Calu3 (cell line): Measurements from ENCODE around the gene FGG. TPM values are rescaled to one million over a fixed set of nuclear protein-coding genes. Genes with fewer than 3 reads are reported as not detected.

Experiments
- BruUV-seq: library from RNA; stranded (reverse); fragments of 400-500 nt; replicated peaks from 2 replicates; lab custom pipeline; 2021; lab: Mats Ljungman, UMichigan
- CTCF ChIA-PET: fragments of 300-600 bp; sonication (Branson Sonifier 250); formaldehyde crosslinking; loops from one replicate; lab custom pipeline; 2022; ENCODE audit warnings: antibody characterized with exemption; lab: Charles Lee
- DNase-seq: peaks from one replicate; pipeline ENCODE4 v3.0.0; 2022
- H3K27ac Mint-ChIP-seq: one replicate; pipeline ENCODE4 v1.8.0; 2022; ENCODE audit warnings: mixed read lengths; ENCODE audit not compliant: unreplicated experiment
- H3K27me3 Mint-ChIP-seq: one replicate; pipeline ENCODE4 v1.8.0; 2022; ENCODE audit warnings: mixed read lengths; ENCODE audit not compliant: unreplicated experiment
- H3K36me3 Mint-ChIP-seq: one replicate; pipeline ENCODE4 v1.8.0; 2022; ENCODE audit warnings: mild to moderate bottlenecking, moderate library complexity, mixed read lengths; ENCODE audit not compliant: insufficient read depth, unreplicated experiment
- H3K4me1 Mint-ChIP-seq: one replicate; pipeline ENCODE4 v1.8.0; 2022; ENCODE audit warnings: mild to moderate bottlenecking, low read depth, mixed read lengths; ENCODE audit not compliant: unreplicated experiment
- H3K4me3 Mint-ChIP-seq: one replicate; pipeline ENCODE4 v1.8.0; 2022; ENCODE audit warnings: mild to moderate bottlenecking, low read depth, moderate library complexity, mixed read lengths; ENCODE audit not compliant: unreplicated experiment
- H3K9me3 Mint-ChIP-seq: one replicate; pipeline ENCODE4 v1.8.0; 2022; ENCODE audit warnings: low read depth, mixed read lengths; ENCODE audit not compliant: unreplicated experiment
- intact Hi-C: fragments of 100-400 bp; cut with micrococcal nuclease; formaldehyde crosslinking; loops from one replicate; pipeline ENCODE4 v1.10.0; 2022; ENCODE audit not compliant: unreplicated experiment
- total RNA-seq: library from RNA; stranded (reverse); gene quantifications from 2 replicates; pipeline ENCODE4 v1.2.3, GENCODE V29; 2022
- TF ChIP-seq, protein P1 (sequence below): fragments of 200-600 bp; IDR thresholded peaks from one replicate; pipeline ENCODE4 v1.8.0; 2022; ENCODE audit warnings: antibody characterized with exemption; ENCODE audit not compliant: unreplicated experiment

FGG gene
- total RNA-seq, 1 experiment from 2014 or later, result 0.24 TPM

- H3K9me3 Mint-ChIP-seq, result no peaks in the 10 kb centered on the region
- H3K36me3 Mint-ChIP-seq, result no peaks in the 10 kb centered on the region
- CTCF ChIA-PET, result interaction anchor here (1.8 kb wide), 1 partner anchor 55 kb away, joined by 5 read pairs; no protein-coding TSS in a partner anchor
- TF ChIP-seq, protein P1, sequence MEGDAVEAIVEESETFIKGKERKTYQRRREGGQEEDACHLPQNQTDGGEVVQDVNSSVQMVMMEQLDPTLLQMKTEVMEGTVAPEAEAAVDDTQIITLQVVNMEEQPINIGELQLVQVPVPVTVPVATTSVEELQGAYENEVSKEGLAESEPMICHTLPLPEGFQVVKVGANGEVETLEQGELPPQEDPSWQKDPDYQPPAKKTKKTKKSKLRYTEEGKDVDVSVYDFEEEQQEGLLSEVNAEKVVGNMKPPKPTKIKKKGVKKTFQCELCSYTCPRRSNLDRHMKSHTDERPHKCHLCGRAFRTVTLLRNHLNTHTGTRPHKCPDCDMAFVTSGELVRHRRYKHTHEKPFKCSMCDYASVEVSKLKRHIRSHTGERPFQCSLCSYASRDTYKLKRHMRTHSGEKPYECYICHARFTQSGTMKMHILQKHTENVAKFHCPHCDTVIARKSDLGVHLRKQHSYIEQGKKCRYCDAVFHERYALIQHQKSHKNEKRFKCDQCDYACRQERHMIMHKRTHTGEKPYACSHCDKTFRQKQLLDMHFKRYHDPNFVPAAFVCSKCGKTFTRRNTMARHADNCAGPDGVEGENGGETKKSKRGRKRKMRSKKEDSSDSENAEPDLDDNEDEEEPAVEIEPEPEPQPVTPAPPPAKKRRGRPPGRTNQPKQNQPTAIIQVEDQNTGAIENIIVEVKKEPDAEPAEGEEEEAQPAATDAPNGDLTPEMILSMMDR, result no peak
- H3K4me3 Mint-ChIP-seq, result no peak overlapping the region
- no peaks in the 10 kb centered on the region for H3K27me3 Mint-ChIP-seq
- no peaks in the 10 kb centered on the region for H3K4me1 Mint-ChIP-seq
- intact Hi-C loops, result loop anchor here (10.0 kb wide), 1 partner anchor 290 kb away; no protein-coding TSS in a partner anchor
- no TSS peak for BruUV-seq
- H3K27ac Mint-ChIP-seq, result no peak overlapping the region
- no peak for DNase-seq
These were observed 1.9 kb upstream of the FGG start for GRCh38 chr4:154614306-154614705.

DNA sequence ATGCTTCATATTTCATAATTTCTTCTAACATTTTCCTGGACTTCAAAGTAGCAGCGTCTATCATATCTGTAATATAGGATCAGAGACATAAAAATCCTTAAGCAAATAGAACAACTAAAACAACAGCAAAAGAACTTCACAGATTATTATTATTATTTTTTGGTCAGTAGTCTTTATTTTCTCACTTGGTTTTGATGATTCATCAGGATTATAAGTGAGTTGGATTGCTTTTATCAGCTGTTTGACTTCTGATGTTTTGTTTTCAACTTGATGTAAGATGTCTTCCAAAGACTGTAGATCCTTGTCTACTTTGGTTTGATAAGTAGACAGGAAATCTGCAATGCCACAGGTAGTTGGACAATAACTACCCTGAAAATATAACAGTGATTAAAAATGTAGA lies 623 bp downstream of the FGG start:
- CTCF ChIA-PET, result interaction anchor here (1.1 kb wide), 1 partner anchor 50 kb away, joined by 3 read pairs; no protein-coding TSS in a partner anchor
- no peak for DNase-seq
- TF ChIP-seq, protein P1, result no peak
- no peaks in the 10 kb centered on the region for H3K4me1 Mint-ChIP-seq
- no peaks in the 10 kb centered on the region for H3K27me3 Mint-ChIP-seq
- intact Hi-C loops, result loop anchor here (10.0 kb wide), 1 partner anchor 287 kb away; no protein-coding TSS in a partner anchor
- no peak overlapping the region for H3K27ac Mint-ChIP-seq
- H3K4me3 Mint-ChIP-seq, result no peak overlapping the region
- H3K9me3 Mint-ChIP-seq, result no peaks in the 10 kb centered on the region
- no peaks in the 10 kb centered on the region for H3K36me3 Mint-ChIP-seq
- BruUV-seq, result no TSS peak

DNA sequence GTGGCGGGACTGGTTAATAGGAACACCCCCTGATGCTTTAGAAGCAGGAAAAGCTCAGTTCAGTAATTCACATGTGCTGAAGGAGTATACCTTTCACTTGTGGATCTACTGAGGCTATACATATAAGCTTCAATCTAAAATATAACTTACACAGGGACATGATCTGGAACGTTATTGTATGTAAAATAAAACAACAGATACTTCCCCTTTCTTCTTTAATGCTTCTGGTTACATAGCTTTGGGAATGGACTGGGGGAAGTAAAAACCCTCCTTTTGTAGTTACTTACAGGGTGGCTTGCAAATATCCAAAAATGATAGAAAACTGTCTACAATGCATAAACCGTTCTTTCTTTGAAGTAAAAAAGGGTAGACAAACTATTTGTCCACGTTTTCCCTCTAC lies 1.9 kb downstream of the FGG start:
- no peaks in the 10 kb centered on the region for H3K9me3 Mint-ChIP-seq
- no TSS peak for BruUV-seq
- no peaks in the 10 kb centered on the region for H3K27me3 Mint-ChIP-seq
- H3K27ac Mint-ChIP-seq, result no peak overlapping the region
- no peaks in the 10 kb centered on the region for H3K36me3 Mint-ChIP-seq
- intact Hi-C loops, result loop anchor here (10.0 kb wide), 1 partner anchor 286 kb away; no protein-coding TSS in a partner anchor
- H3K4me3 Mint-ChIP-seq, result no peak overlapping the region
- TF ChIP-seq, protein P1, result no peak
- CTCF ChIA-PET, result no interaction called here
- no peak for DNase-seq
- no peaks in the 10 kb centered on the region for H3K4me1 Mint-ChIP-seq

DNA sequence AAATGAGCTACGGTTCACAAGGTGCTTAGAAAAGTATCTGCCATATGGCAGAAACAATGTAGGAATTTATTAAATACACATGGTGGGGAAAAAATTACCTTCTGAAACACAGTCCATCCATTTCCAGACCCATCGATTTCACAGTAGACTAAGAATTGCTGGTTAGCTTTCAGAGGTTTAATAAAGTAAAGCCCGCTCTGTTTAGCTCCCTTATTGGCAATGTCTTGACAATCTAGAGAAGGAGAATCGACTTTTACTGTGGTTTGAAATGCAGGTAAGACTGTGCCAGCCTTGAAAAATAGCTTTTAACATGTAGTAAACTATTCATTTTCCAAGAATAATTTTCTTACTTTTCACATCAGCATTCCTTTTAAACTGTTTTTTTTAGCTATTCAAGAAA lies 2.9 kb downstream of the FGG start:
- CTCF ChIA-PET, result no interaction called here
- Mint-ChIP-seq H3K4me3 (no peak overlapping the region), H3K27ac (no peak overlapping the region), H3K9me3 (no peaks in the 10 kb centered on the region), H3K4me1 (peaks cover 7% of the 10 kb centered on the region), H3K27me3 (no peaks in the 10 kb centered on the region), H3K36me3 (no peaks in the 10 kb centered on the region)
- TF ChIP-seq, protein P1, result no peak
- no peak for DNase-seq
- intact Hi-C loops, result no loop called here
- no TSS peak for BruUV-seq
